Naive thymus-derived CD8-positive, alpha-beta T cell (primary cell): ENCODE results near the gene DPY19L3. TPM values are rescaled to one million over a fixed set of nuclear protein-coding genes. Genes with fewer than 3 reads are reported as not detected.
"Not testable (repeated sequence)": the region's sequence is repeated elsewhere in the genome, so short reads cannot be mapped to it uniquely, and the experiment has no call there.

ENCODE experiments used
- ATAC-seq, 2 donors: fragments of 150-1000 bp; cut with Tn5 transposase in 1 of 2; sonication (Bioruptor Pico), chemical (Tn5 transposase) in 1 of 2; 1 replicate in 1 of 2; 2 replicates in 1 of 2; pipeline ENCODE4 v1.10.0; 2021; ENCODE audit warnings: mild to moderate bottlenecking in 2 of 2, moderate library complexity in 2 of 2
- POLR2A ChIA-PET: fragments of 350-600 bp; sonication (Branson Sonifier 250); formaldehyde crosslinking; loops from one replicate; lab custom pipeline; 2021; ENCODE audit warnings: antibody characterized with exemption; lab: Charles Lee
- DNase-seq, 10 donors: peaks; one replicate each; pipeline versions ENCODE4 v3.0.0 to v3.0.0-alpha.2; 2020 to 2022
- H3K27ac Mint-ChIP-seq, 10 donors: one replicate each; pipeline ENCODE4 v1.8.0; 2020 to 2022; ENCODE audit warnings: mild to moderate bottlenecking in 10 of 10, mixed read lengths in 10 of 10, moderate library complexity in 4 of 10, inconsistent platforms in 1 of 10
- H3K27me3 Mint-ChIP-seq, 5 donors: one replicate each; pipeline ENCODE4 v1.8.0; 2021 to 2022; ENCODE audit warnings: mixed read lengths in 5 of 5
- H3K36me3 Mint-ChIP-seq, 3 donors: one replicate each; pipeline ENCODE4 v1.8.0; 2020 to 2022; ENCODE audit warnings: mixed read lengths in 3 of 3, mild to moderate bottlenecking in 2 of 3, inconsistent platforms in 1 of 3
- H3K4me1 Mint-ChIP-seq, 4 donors: one replicate each; pipeline ENCODE4 v1.8.0; 2021 to 2022; ENCODE audit warnings: mixed read lengths in 4 of 4
- H3K4me3 Mint-ChIP-seq, 10 donors: one replicate each; pipeline ENCODE4 v1.8.0; 2020 to 2022; ENCODE audit warnings: mild to moderate bottlenecking in 10 of 10, mixed read lengths in 10 of 10, moderate library complexity in 6 of 10, inconsistent platforms in 1 of 10
- H3K9me3 Mint-ChIP-seq, 9 donors: one replicate each; pipeline ENCODE4 v1.8.0; 2020 to 2022; ENCODE audit warnings: mixed read lengths in 9 of 9, mild to moderate bottlenecking in 3 of 9, inconsistent platforms in 1 of 9, moderate library complexity in 1 of 9
- polyA plus RNA-seq, 3 donors: library from polyadenylated mRNA; unstranded; fragments of 300-500 nt; fragmentation: Illumina TruSeq; gene quantifications; one replicate each; pipeline ENCODE4 v1.2.3, GENCODE V29; 2021
- total RNA-seq, 8 experiments: library from RNA in 2 of 8; stranded (reverse) in 2 of 8; gene quantifications; one replicate each; pipeline ENCODE4 v1.2.3 and lab custom pipeline; 2021 to 2026

Gene DPY19L3
- total and polyA plus RNA-seq, 5 experiments from 2014 or later: 2.5 to 24.3 (median 4.3) TPM

GRCh38 chr19:32372726-32373517, 32.6 kb upstream of the DPY19L3 start:
- H3K36me3 Mint-ChIP-seq: peaks cover 19 to 81% (median 44%) of the 10 kb centered on the region in 3 donors
- no peak overlapping the region for H3K27ac Mint-ChIP-seq
- POLR2A ChIA-PET: no interaction called here
- ATAC-seq: no peak
- no peaks in the 10 kb centered on the region for H3K27me3 Mint-ChIP-seq
- peaks cover 0 to 4% (median 0%) of the 10 kb centered on the region in 9 donors for H3K9me3 Mint-ChIP-seq
- no peak for DNase-seq
- no peak overlapping the region for H3K4me3 Mint-ChIP-seq
- peaks cover 16 to 29% (median 24%) of the 10 kb centered on the region in 4 donors for H3K4me1 Mint-ChIP-seq

GRCh38 chr19:32373585-32374295, 31.8 kb upstream of the DPY19L3 start:
- peak overlapping the region in 1 of 10 donors; percentile 43 for H3K27ac Mint-ChIP-seq
- DNase-seq: no peak
- POLR2A ChIA-PET: no interaction called here
- H3K9me3 Mint-ChIP-seq: peaks cover 0 to 4% (median 0%) of the 10 kb centered on the region in 9 donors
- H3K4me3 Mint-ChIP-seq: no peak overlapping the region
- no peaks in the 10 kb centered on the region for H3K27me3 Mint-ChIP-seq
- no peak for ATAC-seq
- peaks cover 12 to 22% (median 16%) of the 10 kb centered on the region in 4 donors for H3K4me1 Mint-ChIP-seq
- peaks cover 19 to 80% (median 46%) of the 10 kb centered on the region in 3 donors for H3K36me3 Mint-ChIP-seq

- POLR2A ChIA-PET, H3K4me3 Mint-ChIP-seq, ATAC-seq, H3K9me3 Mint-ChIP-seq, H3K27me3 Mint-ChIP-seq, DNase-seq: not testable (repeated sequence)
- Mint-ChIP-seq H3K27ac (peak overlapping the region in 1 of 10 donors; percentile 43), H3K4me1 (peaks cover 6 to 20% (median 13%) of the 10 kb centered on the region in 4 donors), H3K36me3 (peaks cover 19 to 81% (median 44%) of the 10 kb centered on the region in 3 donors)
Observed at GRCh38 chr19:32374362-32374761, 31.2 kb upstream of the DPY19L3 start.

GRCh38 chr19:32377088-32377487, 28.5 kb upstream of the DPY19L3 start:
- H3K36me3 Mint-ChIP-seq: peaks cover 16 to 78% (median 45%) of the 10 kb centered on the region in 3 donors
- H3K9me3 Mint-ChIP-seq, POLR2A ChIA-PET, H3K4me3 Mint-ChIP-seq, DNase-seq, ATAC-seq, H3K27me3 Mint-ChIP-seq: not testable (repeated sequence)
- H3K27ac Mint-ChIP-seq: peak overlapping the region in 1 of 10 donors; percentile 18
- peaks cover 0 to 12% (median 8%) of the 10 kb centered on the region in 4 donors for H3K4me1 Mint-ChIP-seq

- no peaks in the 10 kb centered on the region for H3K27me3 Mint-ChIP-seq
- ATAC-seq (no peak), DNase-seq (no peak)
- H3K36me3 Mint-ChIP-seq: peaks cover 4 to 70% (median 38%) of the 10 kb centered on the region in 3 donors
- H3K4me3 Mint-ChIP-seq: no peak overlapping the region
- POLR2A ChIA-PET: interaction anchor here (0.6 kb wide), 1 partner anchor 18 kb away, joined by 6 read pairs; no protein-coding TSS in a partner anchor
- peaks cover 7 to 15% (median 10%) of the 10 kb centered on the region in 4 donors for H3K4me1 Mint-ChIP-seq
- H3K27ac Mint-ChIP-seq: peak overlapping the region in 3 of 10 donors; percentile 18 to 71 (median 22)
- H3K9me3 Mint-ChIP-seq: no peaks in the 10 kb centered on the region
Observed at GRCh38 chr19:32380269-32380668, 25.3 kb upstream of the DPY19L3 start.

- Mint-ChIP-seq H3K27me3 (no peaks in the 10 kb centered on the region), H3K9me3 (no peaks in the 10 kb centered on the region), H3K36me3 (peaks cover 2 to 28% (median 9%) of the 10 kb centered on the region in 3 donors), H3K4me3 (no peak overlapping the region), H3K27ac (no peak overlapping the region), H3K4me1 (peaks cover under 1 to 12% (median 3%) of the 10 kb centered on the region in 4 donors)
- POLR2A ChIA-PET: interaction anchor here (2.2 kb wide), 1 partner anchor 18 kb away, joined by 8 read pairs; the partner anchor contains the start of gene DPY19L3
- no peak for DNase-seq
- ATAC-seq: no peak
Observed at GRCh38 chr19:32387701-32388392, 17.7 kb upstream of the DPY19L3 start.

GRCh38 chr19:32388393-32388855, 17.1 kb upstream of the DPY19L3 start:
- Mint-ChIP-seq H3K36me3 (peaks cover 0 to 22% (median 5%) of the 10 kb centered on the region in 3 donors), H3K9me3 (no peaks in the 10 kb centered on the region), H3K4me3 (no peak overlapping the region), H3K4me1 (peaks cover 0 to 9% (median 3%) of the 10 kb centered on the region in 4 donors), H3K27ac (no peak overlapping the region), H3K27me3 (no peaks in the 10 kb centered on the region)
- ATAC-seq (no peak), DNase-seq (no peak)
- POLR2A ChIA-PET: interaction anchor here (2.2 kb wide), 1 partner anchor 17 kb away, joined by 8 read pairs; the partner anchor contains the start of gene DPY19L3

GRCh38 chr19:32392901-32393300, 12.7 kb upstream of the DPY19L3 start:
- Mint-ChIP-seq H3K36me3 (peaks cover 0 to 9% (median 0%) of the 10 kb centered on the region in 3 donors), H3K27me3 (no peaks in the 10 kb centered on the region), H3K9me3 (no peaks in the 10 kb centered on the region), H3K4me1 (peaks cover 0 to 9% (median 3%) of the 10 kb centered on the region in 4 donors), H3K27ac (peak overlapping the region in 1 of 10 donors; percentile 17), H3K4me3 (peak overlapping the region in 1 of 10 donors; percentile 33)
- ATAC-seq: no peak
- no peak for DNase-seq
- POLR2A ChIA-PET: no interaction called here

- H3K4me1 Mint-ChIP-seq: peaks cover 0 to 9% (median 3%) of the 10 kb centered on the region in 4 donors
- POLR2A ChIA-PET: no interaction called here
- DNase-seq: no peak
- no peaks in the 10 kb centered on the region for H3K9me3 Mint-ChIP-seq
- no peak for ATAC-seq
- no peak overlapping the region for H3K4me3 Mint-ChIP-seq
- H3K27ac Mint-ChIP-seq: no peak overlapping the region
- peaks cover 0 to 9% (median 0%) of the 10 kb centered on the region in 3 donors for H3K36me3 Mint-ChIP-seq
- H3K27me3 Mint-ChIP-seq: no peaks in the 10 kb centered on the region
Observed at GRCh38 chr19:32396046-32396652, 9.4 kb upstream of the DPY19L3 start.

- Mint-ChIP-seq H3K9me3 (no peaks in the 10 kb centered on the region), H3K4me3 (no peak overlapping the region), H3K36me3 (peaks cover 0 to 8% (median 0%) of the 10 kb centered on the region in 3 donors), H3K27ac (no peak overlapping the region), H3K4me1 (peaks cover 0 to 6% (median 3%) of the 10 kb centered on the region in 4 donors), H3K27me3 (no peaks in the 10 kb centered on the region)
- ATAC-seq (no peak), DNase-seq (no peak)
- POLR2A ChIA-PET: no interaction called here
Observed at GRCh38 chr19:32397671-32398101, 7.9 kb upstream of the DPY19L3 start.

- H3K9me3 Mint-ChIP-seq: no peaks in the 10 kb centered on the region
- no peaks in the 10 kb centered on the region for H3K36me3 Mint-ChIP-seq
- H3K4me1 Mint-ChIP-seq: peaks cover 10 to 26% (median 23%) of the 10 kb centered on the region in 4 donors
- no peak overlapping the region for H3K4me3 Mint-ChIP-seq
- POLR2A ChIA-PET: interaction anchor here (0.6 kb wide), 1 partner anchor 437 kb away, joined by 6 read pairs; no protein-coding TSS in a partner anchor
- ATAC-seq (no peak), DNase-seq (no peak)
- H3K27me3 Mint-ChIP-seq: no peaks in the 10 kb centered on the region
- peak overlapping the region in 6 of 10 donors; percentile 12 to 80 (median 56) for H3K27ac Mint-ChIP-seq
Observed at GRCh38 chr19:32401992-32402391, 3.6 kb upstream of the DPY19L3 start.
